AG10803 (cell line): ENCODE data around the gene SUPT20H.

Source experiments
- DNase-seq: peaks from one replicate; pipeline ENCODE4 v3.0.0; 2010; ENCODE audit warnings: low read depth
- H3K4me3 ChIP-seq: 2 replicates; pipeline ENCODE4 v1.5.1; 2011; ENCODE audit warnings: mild to moderate bottlenecking, low read length, control low read depth
- TF ChIP-seq, protein P1 (sequence below): conservative IDR thresholded peaks from 2 replicates; pipeline ENCODE4 v1.5.1; 2011; ENCODE audit warnings: mild to moderate bottlenecking, low read length, control low read depth, inconsistent platforms

Gene SUPT20H

DNA sequence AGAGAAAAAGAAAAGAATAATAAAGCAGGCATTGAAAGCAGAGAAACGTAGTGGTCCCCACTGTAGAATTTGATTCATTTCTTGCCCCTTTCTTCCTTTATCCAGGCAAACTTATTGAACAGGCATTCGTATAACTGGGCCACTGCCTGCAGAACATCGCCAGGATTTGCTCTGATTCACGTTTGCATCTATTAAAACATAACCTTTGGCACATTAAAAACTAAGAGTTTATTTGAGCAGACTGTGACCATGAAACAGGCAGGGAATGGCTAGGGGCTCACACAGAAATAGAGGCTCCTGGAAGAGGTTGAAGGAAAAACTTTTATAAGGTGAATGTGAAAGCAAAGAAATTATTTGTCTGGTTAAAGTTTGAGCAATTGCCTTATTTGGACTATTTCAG is 12.5 kb upstream of the SUPT20H start:
- TF ChIP-seq, protein P1, sequence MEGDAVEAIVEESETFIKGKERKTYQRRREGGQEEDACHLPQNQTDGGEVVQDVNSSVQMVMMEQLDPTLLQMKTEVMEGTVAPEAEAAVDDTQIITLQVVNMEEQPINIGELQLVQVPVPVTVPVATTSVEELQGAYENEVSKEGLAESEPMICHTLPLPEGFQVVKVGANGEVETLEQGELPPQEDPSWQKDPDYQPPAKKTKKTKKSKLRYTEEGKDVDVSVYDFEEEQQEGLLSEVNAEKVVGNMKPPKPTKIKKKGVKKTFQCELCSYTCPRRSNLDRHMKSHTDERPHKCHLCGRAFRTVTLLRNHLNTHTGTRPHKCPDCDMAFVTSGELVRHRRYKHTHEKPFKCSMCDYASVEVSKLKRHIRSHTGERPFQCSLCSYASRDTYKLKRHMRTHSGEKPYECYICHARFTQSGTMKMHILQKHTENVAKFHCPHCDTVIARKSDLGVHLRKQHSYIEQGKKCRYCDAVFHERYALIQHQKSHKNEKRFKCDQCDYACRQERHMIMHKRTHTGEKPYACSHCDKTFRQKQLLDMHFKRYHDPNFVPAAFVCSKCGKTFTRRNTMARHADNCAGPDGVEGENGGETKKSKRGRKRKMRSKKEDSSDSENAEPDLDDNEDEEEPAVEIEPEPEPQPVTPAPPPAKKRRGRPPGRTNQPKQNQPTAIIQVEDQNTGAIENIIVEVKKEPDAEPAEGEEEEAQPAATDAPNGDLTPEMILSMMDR, result no peak
- no peak for DNase-seq
- no peak overlapping the region for H3K4me3 ChIP-seq

DNA sequence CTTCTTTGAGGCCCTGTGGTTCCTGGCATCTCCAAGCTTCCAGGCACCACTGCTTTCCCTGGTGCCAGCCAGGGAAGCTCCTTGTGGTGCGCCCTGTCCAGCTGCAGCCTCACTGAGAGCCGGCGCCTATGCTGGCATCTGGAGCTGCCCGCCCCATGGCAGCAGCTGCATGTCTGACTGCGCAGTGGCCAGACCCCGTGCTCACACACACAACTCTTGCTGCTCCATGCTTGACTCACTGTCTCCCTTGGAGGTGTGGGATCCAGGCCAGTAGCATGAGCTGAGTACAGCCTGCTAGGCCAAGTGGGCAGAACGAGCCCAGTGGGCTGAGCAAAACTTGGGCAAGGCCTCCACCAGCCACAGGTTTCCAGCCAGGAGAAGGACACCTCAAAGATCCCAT is 11.5 kb upstream of the SUPT20H start:
- DNase-seq, result peak; percentile 55
- no peak overlapping the region for H3K4me3 ChIP-seq
- TF ChIP-seq, protein P1, result no peak

GRCh38 chr13:37070145-37070695 is 10.7 kb upstream of the SUPT20H start:
- TF ChIP-seq, protein P1, result no peak
- H3K4me3 ChIP-seq, result no peak overlapping the region
- no peak for DNase-seq

- TF ChIP-seq, protein P1, result no peak
- no peak for DNase-seq
- H3K4me3 ChIP-seq, result no peak overlapping the region
Measured at GRCh38 chr13:37069597-37070103, 10.2 kb upstream of the SUPT20H start.

DNA sequence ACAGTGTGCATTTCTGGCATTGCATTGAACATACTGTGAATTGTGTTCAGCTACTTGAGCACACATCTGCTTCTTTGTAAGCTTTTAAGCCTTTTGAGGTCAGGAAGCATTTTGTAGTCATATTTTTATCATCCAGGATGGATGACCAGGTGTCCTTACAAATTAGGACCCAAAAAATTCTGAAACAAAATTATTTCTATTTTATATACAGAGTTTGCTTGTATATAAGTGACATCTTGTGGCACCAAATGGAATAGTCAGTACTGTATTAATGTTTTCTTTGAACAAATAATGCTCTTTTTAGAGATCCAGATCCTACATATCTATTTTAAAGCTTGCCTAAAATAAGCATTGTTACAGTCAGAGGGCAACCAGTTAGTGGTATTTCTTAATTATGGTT is 9.5 kb upstream of the SUPT20H start:
- no peak overlapping the region for H3K4me3 ChIP-seq
- DNase-seq, result peak; percentile 17
- TF ChIP-seq, protein P1, result peak; percentile 45

DNA sequence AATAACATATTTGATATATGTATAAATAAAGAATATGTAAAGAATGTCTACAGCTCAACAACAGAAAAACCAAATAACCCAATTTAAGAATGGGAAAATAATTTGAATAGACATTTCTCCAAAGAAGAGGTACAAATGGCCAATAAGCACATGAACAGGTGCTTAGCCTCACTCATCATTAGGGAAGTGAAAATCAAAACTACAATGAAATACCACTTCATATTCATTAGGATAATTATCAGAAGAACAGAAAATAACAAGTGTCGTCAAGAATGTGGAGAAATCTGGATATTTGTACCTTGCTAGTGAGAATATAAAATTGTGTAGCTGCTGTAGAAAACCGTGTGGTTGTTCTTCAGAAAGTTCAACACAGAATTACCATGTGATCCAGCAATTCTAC is 8.4 kb upstream of the SUPT20H start:
- TF ChIP-seq, protein P1, result no peak
- DNase-seq, result no peak

DNA sequence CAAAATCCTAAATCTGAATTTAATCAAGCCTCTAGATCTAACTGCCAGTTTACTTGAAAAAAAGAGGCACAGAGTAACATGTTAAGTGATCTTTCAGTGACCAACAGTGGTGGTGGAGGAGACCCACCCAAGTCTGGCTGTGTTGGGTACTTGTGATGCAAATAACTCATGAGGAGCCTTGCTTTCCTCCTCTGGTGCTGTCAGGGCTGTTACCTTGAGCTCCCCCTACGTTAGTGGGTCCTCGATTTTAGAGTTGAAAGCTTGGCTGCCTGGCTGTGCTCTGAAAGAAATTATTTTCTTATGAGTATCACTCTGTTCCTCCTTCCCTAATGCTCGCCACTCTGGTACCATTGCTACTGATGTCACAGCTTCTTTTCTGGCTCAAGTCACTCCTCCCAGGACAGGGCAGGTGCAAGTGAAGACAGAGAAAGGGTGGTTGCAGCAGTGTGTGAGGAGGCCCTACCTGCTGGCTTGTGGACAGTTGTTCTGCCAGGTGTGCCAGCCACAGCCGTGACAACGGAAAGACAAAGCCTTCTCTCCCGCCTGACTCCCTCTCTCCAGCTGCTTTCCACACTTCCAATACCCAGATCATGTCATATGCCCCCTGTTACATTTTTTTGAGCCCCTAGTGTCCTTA is 6.5 kb upstream of the SUPT20H start:
- no peak overlapping the region for H3K4me3 ChIP-seq
- TF ChIP-seq, protein P1, result no peak
- DNase-seq, result no peak

More for the DNA sequence above, 8.4 kb upstream of the SUPT20H start:
- no peak overlapping the region for H3K4me3 ChIP-seq
